ENCODE measurements around the gene INVS.
"Not testable (repeated sequence)": the region's sequence is repeated elsewhere in the genome, so short reads cannot be mapped to it uniquely, and the experiment has no call there.

INVS gene

GRCh38 chr9:100202806-100203205, 103.8 kb downstream of the INVS start:
- no peak for DNase-seq (ENCODE audit: low spot score)

GRCh38 chr9:100204796-100205195, 105.8 kb downstream of the INVS start:
- no peak for DNase-seq (ENCODE audit: low spot score)

GRCh38 chr9:100206899-100207298, 107.9 kb downstream of the INVS start:
- no peak for DNase-seq (ENCODE audit: low spot score)

GRCh38 chr9:100208673-100209072, 109.6 kb downstream of the INVS start:
- DNase-seq (ENCODE audit: low spot score), result no peak

GRCh38 chr9:100211476-100211875, 112.4 kb downstream of the INVS start:
- DNase-seq (ENCODE audit: low spot score), result no peak

GRCh38 chr9:100213730-100214477, 114.9 kb downstream of the INVS start:
- no peak for DNase-seq (ENCODE audit: low spot score)

- no peak for DNase-seq (ENCODE audit: low spot score)
Observed at GRCh38 chr9:100216178-100216787, 117.2 kb downstream of the INVS start.

GRCh38 chr9:100217536-100217935, 118.5 kb downstream of the INVS start:
- no peak for DNase-seq (ENCODE audit: low spot score)

GRCh38 chr9:100219347-100219746, 120.3 kb downstream of the INVS start:
- DNase-seq (ENCODE audit: low spot score), result no peak

- no peak for DNase-seq (ENCODE audit: low spot score)
Observed at GRCh38 chr9:100220936-100221335, 121.9 kb downstream of the INVS start.

- DNase-seq (ENCODE audit: low spot score), result no peak
Observed at GRCh38 chr9:100221538-100221937, 122.5 kb downstream of the INVS start.

- DNase-seq (ENCODE audit: low spot score), result no peak
Observed at GRCh38 chr9:100222674-100223073, 123.6 kb downstream of the INVS start.

GRCh38 chr9:100227636-100228035, 128.6 kb downstream of the INVS start:
- no peak for DNase-seq (ENCODE audit: low spot score)

- DNase-seq (ENCODE audit: low spot score), result no peak
Observed at GRCh38 chr9:100228352-100228869, 129.4 kb downstream of the INVS start.

GRCh38 chr9:100229136-100229535, 130.1 kb downstream of the INVS start:
- DNase-seq (ENCODE audit: low spot score), result no peak

- no peak for DNase-seq (ENCODE audit: low spot score)
Observed at GRCh38 chr9:100229561-100229960, 130.5 kb downstream of the INVS start.

- not testable (repeated sequence) for DNase-seq (ENCODE audit: low spot score)
Observed at GRCh38 chr9:100236986-100237385, 137.9 kb downstream of the INVS start.

- no peak for DNase-seq (ENCODE audit: low spot score)
Observed at GRCh38 chr9:100240512-100240911, 141.5 kb downstream of the INVS start.

- no peak for DNase-seq (ENCODE audit: low spot score)
Observed at GRCh38 chr9:100267211-100267610, 168.2 kb downstream of the INVS start.

GRCh38 chr9:100268271-100268670, 169.2 kb downstream of the INVS start:
- DNase-seq (ENCODE audit: low spot score), result no peak

- no peak for DNase-seq (ENCODE audit: low spot score)
Observed at GRCh38 chr9:100269656-100270055, 170.6 kb downstream of the INVS start.

- DNase-seq (ENCODE audit: low spot score), result no peak
Observed at GRCh38 chr9:100277166-100277979, 178.3 kb downstream of the INVS start.

- no peak for DNase-seq (ENCODE audit: low spot score)
Observed at GRCh38 chr9:100281066-100281465, 182.0 kb downstream of the INVS start.
